Effector memory CD4-positive, alpha-beta T cell (primary cell): ENCODE measurements around the gene VCAN.

Experiments used
- DNase-seq, 3 donors: peaks; one replicate each; pipeline ENCODE4 v3.0.0-alpha.2; 2020
- H3K27ac ChIP-seq: 2 replicates; pipeline ENCODE4 v1.7.0; 2013; ENCODE audit warnings: mild to moderate bottlenecking, low read length, moderate library complexity; ENCODE audit not compliant: insufficient read depth, poor library complexity, severe bottlenecking
- H3K27me3 ChIP-seq: replicated peaks from 2 replicates; pipeline ENCODE4 v1.7.0; 2013; ENCODE audit warnings: mild to moderate bottlenecking, low read length; ENCODE audit not compliant: insufficient read depth, control insufficient read depth, poor library complexity, severe bottlenecking
- H3K36me3 ChIP-seq: 2 replicates; pipeline ENCODE4 v1.7.0; 2013; ENCODE audit warnings: mild to moderate bottlenecking, low read length, moderate library complexity; ENCODE audit not compliant: control insufficient read depth, insufficient read depth
- H3K4me1 ChIP-seq: 2 replicates; pipeline ENCODE4 v1.7.0; 2013; ENCODE audit warnings: low read length, mild to moderate bottlenecking; ENCODE audit not compliant: control insufficient read depth, insufficient read depth, poor library complexity, severe bottlenecking
- H3K4me3 ChIP-seq: 2 replicates; pipeline ENCODE4 v1.7.0; 2013; ENCODE audit warnings: low read length, low read depth, mild to moderate bottlenecking; ENCODE audit not compliant: insufficient read depth, poor library complexity, severe bottlenecking
- H3K9me3 ChIP-seq: 2 replicates; pipeline ENCODE4 v1.7.0; 2013; ENCODE audit warnings: mild to moderate bottlenecking, low read length, moderate library complexity; ENCODE audit not compliant: control insufficient read depth

The VCAN gene

DNA sequence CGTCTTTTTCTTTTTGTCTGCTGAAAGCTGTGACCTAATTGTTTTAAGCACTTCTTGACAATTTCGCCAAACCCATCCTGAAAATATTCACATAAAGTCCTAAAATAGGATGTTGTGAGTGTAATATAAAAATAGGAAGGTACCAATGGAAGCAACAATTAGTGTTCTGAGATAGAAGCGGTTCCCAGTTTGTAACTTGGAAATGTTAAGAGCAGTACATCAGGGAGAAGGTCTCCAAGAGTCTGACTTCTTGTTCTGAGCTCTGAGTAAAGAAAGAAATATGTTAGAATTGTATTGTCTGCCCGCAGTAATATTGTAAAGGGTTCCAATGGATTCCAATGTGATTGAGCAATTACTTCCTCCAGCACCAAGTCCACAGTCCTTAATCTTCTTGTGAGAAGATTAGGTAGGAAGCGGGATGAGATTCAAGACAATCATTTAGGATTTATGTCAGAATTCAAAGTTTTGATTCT is 3.9 kb downstream of the VCAN start:
- Histone ChIP-seq H3K4me1 (peaks cover 34% of the 10 kb centered on the region), H3K27ac (no peak overlapping the region), H3K36me3 (no peaks in the 10 kb centered on the region), H3K4me3 (no peak overlapping the region), H3K9me3 (no peaks in the 10 kb centered on the region), H3K27me3 (peaks cover 49% of the 10 kb centered on the region)
- no peak for DNase-seq

DNA sequence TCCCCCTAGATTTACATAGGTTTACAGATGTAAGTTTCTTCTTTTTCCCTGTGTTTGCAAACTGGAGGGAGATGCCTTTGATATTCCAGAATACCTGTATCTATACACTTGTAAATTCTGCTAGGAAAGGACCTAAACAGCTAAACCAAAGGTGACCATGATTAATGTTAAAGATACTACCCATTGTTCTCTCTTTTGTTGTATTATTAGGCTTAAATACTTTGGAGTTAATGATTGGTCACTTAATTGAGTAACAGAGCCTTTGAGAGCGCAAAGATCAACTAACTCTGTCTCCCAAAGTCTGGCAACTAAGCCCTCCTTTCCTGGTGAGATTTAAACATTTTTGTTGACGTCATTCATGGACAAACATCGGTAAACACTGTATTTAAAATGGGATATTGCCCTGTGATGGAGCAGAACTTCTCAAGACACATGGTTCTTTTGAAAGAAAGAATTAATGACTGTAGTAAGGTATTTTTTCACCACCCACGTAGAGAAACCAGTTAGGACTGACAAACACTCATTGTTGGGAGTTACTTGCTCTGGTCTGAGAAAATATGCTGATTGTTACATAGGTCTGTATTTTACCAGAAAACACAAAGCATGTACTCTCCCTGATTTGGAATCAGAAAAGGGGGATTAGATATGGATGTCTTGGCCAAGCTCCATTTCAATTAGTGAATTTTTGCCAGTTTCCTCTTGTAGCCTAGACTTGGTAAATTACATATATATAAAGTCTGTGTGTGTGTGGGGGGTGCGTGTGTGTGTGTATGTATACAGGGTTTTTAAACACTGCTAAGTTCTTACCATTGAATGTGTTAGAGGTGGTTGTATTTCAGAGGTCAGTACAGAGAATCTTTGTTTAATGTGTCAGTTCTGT is 4.6 kb downstream of the VCAN start:
- H3K27me3 ChIP-seq: peaks cover 49% of the 10 kb centered on the region
- no peak for DNase-seq
- no peak overlapping the region for H3K27ac ChIP-seq
- no peaks in the 10 kb centered on the region for H3K9me3 ChIP-seq
- H3K4me1 ChIP-seq: peaks cover 34% of the 10 kb centered on the region
- H3K4me3 ChIP-seq: no peak overlapping the region
- no peaks in the 10 kb centered on the region for H3K36me3 ChIP-seq

DNA sequence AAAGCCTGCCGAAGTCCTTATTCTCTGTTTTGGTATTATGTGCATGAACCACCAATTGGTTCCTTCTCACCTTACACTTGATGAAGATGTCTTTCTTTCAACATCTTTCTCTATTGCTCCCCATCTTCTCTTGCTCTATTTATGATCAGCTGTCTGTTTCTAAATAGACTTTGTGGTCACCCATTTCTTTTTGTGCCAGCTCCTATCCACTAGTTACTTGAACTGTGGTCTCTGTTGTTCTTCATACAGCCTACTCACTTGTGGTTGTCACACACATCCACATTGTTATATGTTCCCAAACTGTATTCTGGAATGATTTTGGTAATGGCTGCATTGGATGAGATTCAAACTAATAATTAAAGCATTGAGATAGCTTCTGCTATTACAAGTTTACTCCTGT is 11.4 kb downstream of the VCAN start:
- Histone ChIP-seq H3K27me3 (peaks cover 3% of the 10 kb centered on the region), H3K9me3 (no peaks in the 10 kb centered on the region), H3K4me1 (no peaks in the 10 kb centered on the region), H3K4me3 (no peak overlapping the region), H3K27ac (no peak overlapping the region), H3K36me3 (no peaks in the 10 kb centered on the region)
- DNase-seq: no peak

DNA sequence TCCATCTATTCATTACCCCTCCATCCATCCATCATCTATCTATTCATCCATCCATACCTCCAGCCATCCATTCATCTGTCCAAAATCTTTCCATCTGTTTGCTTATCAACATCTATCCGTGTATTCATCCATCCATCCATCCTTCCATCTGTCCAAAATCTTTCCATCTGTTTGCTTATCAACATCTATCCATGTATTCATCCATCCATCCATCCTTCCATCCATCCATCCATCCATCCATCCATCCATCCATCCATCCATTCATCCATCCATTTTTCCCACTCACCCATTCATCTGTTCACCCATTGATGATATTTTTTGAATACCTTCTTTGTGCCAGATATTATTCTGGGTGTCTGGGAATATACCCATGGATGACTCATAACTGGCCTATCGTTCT is 12.8 kb downstream of the VCAN start:
- H3K4me3 ChIP-seq: no peak overlapping the region
- H3K36me3 ChIP-seq: no peaks in the 10 kb centered on the region
- H3K27ac ChIP-seq: no peak overlapping the region
- no peak for DNase-seq
- no peaks in the 10 kb centered on the region for H3K9me3 ChIP-seq
- H3K27me3 ChIP-seq: no peaks in the 10 kb centered on the region
- H3K4me1 ChIP-seq: no peaks in the 10 kb centered on the region

DNA sequence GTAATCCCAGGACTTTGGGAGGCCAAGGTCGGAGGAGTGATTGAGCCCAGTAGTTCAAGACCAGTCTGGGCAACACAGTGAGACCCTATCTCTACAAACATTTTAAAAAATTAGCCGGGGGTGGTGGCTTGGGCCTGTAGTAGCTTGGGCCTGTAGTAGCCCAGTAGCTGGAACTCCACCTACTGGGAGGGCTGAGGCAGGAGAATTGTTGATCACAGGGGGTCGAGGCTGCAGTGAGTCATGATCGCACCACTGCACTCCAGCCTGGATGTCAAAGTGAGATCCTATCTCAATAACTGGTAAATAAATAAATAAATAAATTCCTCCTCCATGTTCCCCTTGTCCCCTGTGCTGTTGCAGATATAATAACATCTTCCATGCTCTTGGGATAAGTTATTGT is 14.3 kb downstream of the VCAN start:
- no peaks in the 10 kb centered on the region for H3K27me3 ChIP-seq
- H3K36me3 ChIP-seq: no peaks in the 10 kb centered on the region
- no peak overlapping the region for H3K4me3 ChIP-seq
- H3K27ac ChIP-seq: no peak overlapping the region
- no peaks in the 10 kb centered on the region for H3K9me3 ChIP-seq
- no peaks in the 10 kb centered on the region for H3K4me1 ChIP-seq
- DNase-seq: no peak

DNA sequence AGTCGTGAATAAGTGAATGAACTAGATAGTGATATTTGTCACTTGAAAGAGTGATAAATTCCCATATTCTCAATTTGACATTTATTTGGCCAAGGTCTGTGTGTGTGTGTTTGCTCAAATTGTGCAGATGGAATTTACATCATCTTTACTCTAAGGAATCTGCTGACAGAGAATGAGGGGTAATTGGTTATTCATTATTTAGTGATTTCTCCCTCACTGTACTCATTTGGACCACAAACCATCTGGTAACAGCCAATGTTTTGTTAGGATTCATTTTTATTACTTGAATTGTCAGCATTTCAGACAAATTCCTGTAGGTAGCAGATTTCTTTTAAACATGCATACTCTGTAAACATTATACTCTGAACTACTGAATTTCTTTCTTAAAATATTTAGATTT is 15.6 kb downstream of the VCAN start:
- Histone ChIP-seq H3K4me3 (no peak overlapping the region), H3K36me3 (no peaks in the 10 kb centered on the region), H3K4me1 (no peaks in the 10 kb centered on the region), H3K27ac (no peak overlapping the region), H3K9me3 (no peaks in the 10 kb centered on the region), H3K27me3 (no peaks in the 10 kb centered on the region)
- no peak for DNase-seq

DNA sequence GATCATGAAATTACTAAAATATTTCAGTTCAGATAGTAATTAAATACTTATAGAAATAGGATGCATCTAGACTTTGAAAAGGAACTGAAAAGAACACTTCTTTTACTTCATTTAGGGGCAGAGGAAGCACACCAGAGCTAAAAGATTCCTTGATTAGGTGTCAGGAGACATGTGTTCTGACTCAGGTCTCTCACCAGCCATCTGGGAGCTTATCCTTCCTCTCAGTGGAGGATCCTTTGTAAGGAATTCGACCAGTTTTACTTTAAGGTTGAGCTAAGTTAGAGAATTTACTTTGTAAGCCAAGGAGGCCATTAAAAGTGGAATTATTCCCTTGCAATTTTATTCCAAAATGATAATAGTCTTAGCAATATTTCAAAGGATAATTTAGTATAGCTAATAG is 16.7 kb downstream of the VCAN start:
- Histone ChIP-seq H3K36me3 (no peaks in the 10 kb centered on the region), H3K27ac (no peak overlapping the region), H3K4me1 (no peaks in the 10 kb centered on the region), H3K9me3 (no peaks in the 10 kb centered on the region), H3K27me3 (no peaks in the 10 kb centered on the region), H3K4me3 (no peak overlapping the region)
- DNase-seq: no peak

DNA sequence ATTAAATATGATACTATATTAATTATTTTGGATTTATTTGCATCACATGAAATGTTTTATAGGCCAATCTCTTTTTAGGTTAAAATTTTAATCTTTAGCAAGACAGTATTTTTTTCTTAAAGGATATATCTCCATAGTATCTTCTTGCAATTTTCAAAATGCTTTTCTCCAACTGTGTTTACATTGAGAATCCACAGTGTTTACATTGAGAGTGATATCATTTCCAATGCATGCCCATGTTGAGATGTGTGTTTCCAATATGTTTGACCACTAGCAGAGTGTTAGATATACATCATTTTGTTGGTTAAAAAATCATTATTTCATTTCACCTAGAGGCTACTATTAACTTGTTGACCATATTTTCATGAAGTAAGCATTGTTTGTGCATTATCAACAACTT is 17.3 kb downstream of the VCAN start:
- Histone ChIP-seq H3K27ac (no peak overlapping the region), H3K4me3 (no peak overlapping the region), H3K4me1 (no peaks in the 10 kb centered on the region), H3K27me3 (no peaks in the 10 kb centered on the region), H3K9me3 (no peaks in the 10 kb centered on the region), H3K36me3 (no peaks in the 10 kb centered on the region)
- no peak for DNase-seq

DNA sequence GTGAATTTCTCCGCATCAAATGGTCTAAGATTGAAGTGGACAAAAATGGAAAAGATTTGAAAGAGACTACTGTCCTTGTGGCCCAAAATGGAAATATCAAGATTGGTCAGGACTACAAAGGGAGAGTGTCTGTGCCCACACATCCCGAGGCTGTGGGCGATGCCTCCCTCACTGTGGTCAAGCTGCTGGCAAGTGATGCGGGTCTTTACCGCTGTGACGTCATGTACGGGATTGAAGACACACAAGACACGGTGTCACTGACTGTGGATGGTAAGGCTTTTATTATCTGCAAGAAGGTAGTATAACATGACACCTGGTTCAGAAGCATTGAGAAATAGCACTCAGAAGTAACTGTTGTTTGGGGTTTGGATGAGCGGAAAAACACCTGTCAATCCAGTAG is 18.7 kb downstream of the VCAN start:
- no peak for DNase-seq
- no peaks in the 10 kb centered on the region for H3K36me3 ChIP-seq

DNA sequence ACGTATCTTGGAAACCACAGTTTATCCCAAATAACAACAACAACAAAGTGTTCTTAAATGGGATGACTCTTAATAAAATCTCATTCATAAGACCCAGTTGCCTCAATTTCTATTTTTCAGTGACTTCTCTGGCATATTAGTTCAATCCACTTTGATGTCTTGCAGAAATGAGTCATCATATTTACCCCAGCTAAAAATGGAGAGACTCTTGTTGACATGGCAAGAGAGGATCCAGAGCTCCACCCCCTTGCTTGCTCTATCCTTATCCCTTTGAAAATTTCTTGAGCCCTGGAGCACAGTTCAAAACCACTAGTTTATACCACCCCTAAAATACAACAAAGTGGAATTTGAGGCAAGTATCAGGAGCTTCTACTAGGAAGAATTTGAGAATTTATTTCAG is 20.8 kb downstream of the VCAN start:
- no peak overlapping the region for H3K4me3 ChIP-seq
- no peaks in the 10 kb centered on the region for H3K9me3 ChIP-seq
- no peak overlapping the region for H3K27ac ChIP-seq
- DNase-seq: no peak
- no peaks in the 10 kb centered on the region for H3K27me3 ChIP-seq
- no peaks in the 10 kb centered on the region for H3K4me1 ChIP-seq
- H3K36me3 ChIP-seq: no peaks in the 10 kb centered on the region

More for the DNA sequence above, 18.7 kb downstream of the VCAN start:
- no peaks in the 10 kb centered on the region for H3K4me1 ChIP-seq
- H3K27me3 ChIP-seq: no peaks in the 10 kb centered on the region
- H3K27ac ChIP-seq: no peak overlapping the region
- H3K4me3 ChIP-seq: no peak overlapping the region
- H3K9me3 ChIP-seq: no peaks in the 10 kb centered on the region
